ENCODE data around the gene MYLK.
"Not testable (repeated sequence)": the region's sequence is repeated elsewhere in the genome, so short reads cannot be mapped to it uniquely, and the experiment has no call there.

The MYLK gene

DNA sequence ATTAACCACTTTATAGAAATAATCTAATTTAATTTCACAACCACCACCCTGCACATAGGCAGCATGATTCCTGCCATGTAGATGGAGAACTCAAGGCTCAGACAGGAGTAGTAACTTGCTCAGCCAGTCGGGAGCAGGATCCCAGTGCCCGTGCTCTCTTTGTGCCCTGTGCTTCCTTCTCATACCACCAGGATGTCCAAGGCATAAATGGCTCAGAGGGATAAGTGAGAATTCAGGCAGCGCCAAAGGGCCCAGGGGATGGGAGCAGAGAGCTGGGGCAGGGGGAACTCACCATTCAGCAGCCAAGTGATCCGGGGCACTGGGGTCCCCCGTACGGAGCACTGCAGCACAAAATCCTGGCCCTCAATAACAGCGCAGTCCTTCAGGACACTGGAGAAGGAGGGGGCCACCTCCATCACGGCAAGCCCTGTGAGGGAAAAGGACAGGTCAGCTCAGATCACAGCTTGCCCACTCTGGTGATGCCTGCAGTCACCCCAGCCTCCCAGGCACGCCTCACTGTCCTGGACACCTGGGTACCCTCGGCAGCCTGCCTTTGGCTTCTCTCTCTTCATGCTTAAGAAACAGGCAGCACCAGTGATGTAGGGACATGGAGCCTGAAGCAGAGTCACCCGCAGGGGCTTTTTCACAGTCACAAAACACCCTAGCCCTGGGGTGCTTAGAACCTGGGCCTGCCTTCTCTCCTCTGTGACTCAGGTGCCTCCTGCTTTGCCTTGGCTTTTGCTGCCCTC is 158.3 kb downstream of the MYLK start:
- no peak overlapping the region for H3K4me3 ChIP-seq (ENCODE audit: low read length)
- no peaks in the 10 kb centered on the region for H3K9me3 ChIP-seq (ENCODE audit: control insufficient read depth, low read depth, low read length)
- no peak overlapping the region for H3K9ac ChIP-seq (ENCODE audit: low read length)
- no peak overlapping the region for H3K27ac ChIP-seq (ENCODE audit: low read length)
- H3K27me3 ChIP-seq (ENCODE audit: control insufficient read depth, insufficient read depth, low read length), result no peaks in the 10 kb centered on the region
- H3K4me1 ChIP-seq (ENCODE audit: control insufficient read depth, low read depth, low read length), result no peaks in the 10 kb centered on the region
- no peaks in the 10 kb centered on the region for H3K36me3 ChIP-seq (ENCODE audit: control insufficient read depth, low read depth, low read length)

DNA sequence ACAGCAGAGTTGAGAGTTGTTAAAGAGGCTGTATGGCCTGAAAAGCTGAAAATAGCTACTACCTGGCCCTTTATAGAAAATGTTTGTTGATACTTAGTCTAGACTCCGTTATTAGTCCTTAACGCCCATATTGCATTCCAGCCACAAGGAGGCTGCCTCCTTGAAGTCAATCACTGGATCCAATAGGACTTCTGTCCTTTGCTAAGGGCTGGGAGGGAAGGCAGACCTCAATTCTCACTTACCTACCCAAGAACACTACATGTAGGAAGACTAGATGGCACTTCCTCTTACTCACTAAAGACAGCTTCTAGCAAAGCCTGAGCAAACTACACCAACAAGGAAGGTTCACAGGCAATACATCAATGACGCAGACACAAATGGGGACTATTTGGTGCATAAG is 159.8 kb downstream of the MYLK start:
- H3K4me1 ChIP-seq (ENCODE audit: control insufficient read depth, low read depth, low read length), result no peaks in the 10 kb centered on the region
- no peak overlapping the region for H3K9ac ChIP-seq (ENCODE audit: low read length)
- H3K9me3 ChIP-seq (ENCODE audit: control insufficient read depth, low read depth, low read length), result no peaks in the 10 kb centered on the region
- H3K27ac ChIP-seq (ENCODE audit: low read length), result no peak overlapping the region
- H3K27me3 ChIP-seq (ENCODE audit: control insufficient read depth, insufficient read depth, low read length), result no peaks in the 10 kb centered on the region
- H3K4me3 ChIP-seq (ENCODE audit: low read length), result no peak overlapping the region
- H3K36me3 ChIP-seq (ENCODE audit: control insufficient read depth, low read depth, low read length), result no peaks in the 10 kb centered on the region

DNA sequence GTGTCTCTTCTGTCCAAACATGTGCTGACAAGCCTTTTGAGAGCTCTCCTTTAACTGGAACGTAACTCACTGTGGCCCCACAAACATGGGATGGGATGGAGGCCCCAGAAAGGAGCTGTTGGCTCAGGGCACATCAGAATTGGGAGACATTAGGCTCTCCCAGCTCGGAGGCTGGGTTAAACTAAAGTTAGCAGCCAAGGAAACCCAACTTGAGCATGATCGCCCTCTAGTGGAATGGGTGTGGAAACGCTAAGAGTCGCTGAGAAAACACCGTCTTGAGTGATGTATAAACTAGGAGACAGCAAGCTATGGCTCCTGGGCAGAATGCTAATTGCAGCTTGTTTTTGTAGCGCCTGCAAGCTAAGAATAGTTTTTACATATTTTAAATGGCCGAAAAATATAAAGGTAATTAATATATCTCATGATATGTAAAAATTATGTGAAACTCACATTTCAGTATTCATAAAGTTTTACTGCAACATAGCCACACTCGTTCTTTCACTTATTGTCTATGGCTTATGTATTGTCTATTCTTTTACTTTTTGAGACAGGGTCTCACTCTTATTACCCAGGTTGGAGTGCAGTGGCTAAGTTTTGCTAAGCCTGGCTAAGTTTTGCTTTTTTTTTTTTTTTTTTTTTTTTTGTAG is 160.5 kb downstream of the MYLK start:
- H3K36me3 ChIP-seq (ENCODE audit: control insufficient read depth, low read depth, low read length), result no peaks in the 10 kb centered on the region
- no peaks in the 10 kb centered on the region for H3K27me3 ChIP-seq (ENCODE audit: control insufficient read depth, insufficient read depth, low read length)
- no peaks in the 10 kb centered on the region for H3K4me1 ChIP-seq (ENCODE audit: control insufficient read depth, low read depth, low read length)
- H3K4me3 ChIP-seq (ENCODE audit: low read length), result no peak overlapping the region
- H3K27ac ChIP-seq (ENCODE audit: low read length), result no peak overlapping the region
- no peaks in the 10 kb centered on the region for H3K9me3 ChIP-seq (ENCODE audit: control insufficient read depth, low read depth, low read length)
- no peak overlapping the region for H3K9ac ChIP-seq (ENCODE audit: low read length)

DNA sequence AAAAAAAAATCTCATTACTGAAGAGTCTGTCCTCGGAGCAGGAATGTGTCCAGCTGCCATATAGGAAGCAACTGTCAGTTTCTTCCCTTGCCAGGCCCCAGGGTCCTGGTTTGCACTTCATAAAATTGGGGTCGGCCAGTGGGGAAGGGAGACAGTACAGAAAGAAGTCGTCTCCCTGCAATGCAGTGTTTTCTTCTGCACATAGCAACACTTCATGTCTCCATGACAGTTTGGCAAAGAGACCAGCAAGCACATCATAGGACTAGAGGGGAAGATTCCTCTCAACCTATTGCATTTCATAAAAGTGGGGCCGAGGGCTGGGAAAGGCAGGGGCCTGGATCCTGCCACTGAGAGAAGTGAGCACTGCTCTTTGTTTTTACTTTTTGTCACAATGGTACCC is 161.1 kb downstream of the MYLK start:
- Histone ChIP-seq H3K9ac (ENCODE audit: low read length) (no peak overlapping the region), H3K4me3 (ENCODE audit: low read length) (no peak overlapping the region), H3K27ac (ENCODE audit: low read length) (no peak overlapping the region), H3K9me3 (ENCODE audit: control insufficient read depth, low read depth, low read length) (no peaks in the 10 kb centered on the region), H3K4me1 (ENCODE audit: control insufficient read depth, low read depth, low read length) (no peaks in the 10 kb centered on the region), H3K27me3 (ENCODE audit: control insufficient read depth, insufficient read depth, low read length) (no peaks in the 10 kb centered on the region), H3K36me3 (ENCODE audit: control insufficient read depth, low read depth, low read length) (no peaks in the 10 kb centered on the region)

DNA sequence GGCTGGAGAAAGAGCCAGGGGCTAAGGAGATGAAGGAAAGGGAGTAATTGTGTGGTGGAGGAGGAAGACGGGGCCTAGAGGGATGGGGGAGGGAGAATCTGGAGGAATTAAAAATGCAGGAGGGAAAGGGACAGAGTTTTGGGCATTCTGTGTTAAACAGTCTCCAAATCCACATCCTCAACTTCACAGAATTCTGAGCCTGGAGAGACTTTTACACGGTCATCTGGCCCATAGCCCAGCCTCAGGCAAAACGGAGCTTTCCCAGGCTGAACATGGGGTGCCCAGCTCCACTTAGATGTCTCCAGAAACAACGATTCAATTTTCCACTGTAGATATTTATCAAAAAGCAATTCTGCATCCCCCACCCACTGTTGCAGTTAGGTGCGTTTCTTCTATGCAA is 161.7 kb downstream of the MYLK start:
- no peaks in the 10 kb centered on the region for H3K9me3 ChIP-seq (ENCODE audit: control insufficient read depth, low read depth, low read length)
- H3K27me3 ChIP-seq (ENCODE audit: control insufficient read depth, insufficient read depth, low read length), result no peaks in the 10 kb centered on the region
- H3K4me1 ChIP-seq (ENCODE audit: control insufficient read depth, low read depth, low read length), result no peaks in the 10 kb centered on the region
- H3K9ac ChIP-seq (ENCODE audit: low read length), result no peak overlapping the region
- H3K27ac ChIP-seq (ENCODE audit: low read length), result no peak overlapping the region
- no peaks in the 10 kb centered on the region for H3K36me3 ChIP-seq (ENCODE audit: control insufficient read depth, low read depth, low read length)
- no peak overlapping the region for H3K4me3 ChIP-seq (ENCODE audit: low read length)

DNA sequence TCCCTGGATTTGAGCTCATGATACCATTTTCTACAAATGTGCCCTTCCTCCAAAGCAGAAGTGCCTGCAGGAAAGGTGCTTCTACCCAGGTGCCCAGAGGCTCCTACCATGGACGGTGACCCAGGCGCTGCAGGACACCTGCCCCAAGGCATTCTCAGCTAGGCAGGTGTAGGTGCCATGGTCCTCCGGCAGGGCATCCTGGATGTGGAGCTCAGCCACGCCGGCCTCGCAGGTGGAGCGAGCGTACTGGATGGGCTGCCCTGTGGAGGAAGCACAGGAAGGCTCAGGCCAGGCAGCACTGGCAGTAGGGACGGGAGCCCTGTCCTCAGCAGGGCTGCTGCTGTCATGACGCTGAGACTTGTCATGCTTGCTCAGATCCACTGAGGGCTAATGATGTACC is 162.1 kb downstream of the MYLK start:
- H3K9ac ChIP-seq (ENCODE audit: low read length), result no peak overlapping the region
- H3K4me3 ChIP-seq (ENCODE audit: low read length), result no peak overlapping the region
- no peaks in the 10 kb centered on the region for H3K9me3 ChIP-seq (ENCODE audit: control insufficient read depth, low read depth, low read length)
- no peaks in the 10 kb centered on the region for H3K4me1 ChIP-seq (ENCODE audit: control insufficient read depth, low read depth, low read length)
- no peaks in the 10 kb centered on the region for H3K27me3 ChIP-seq (ENCODE audit: control insufficient read depth, insufficient read depth, low read length)
- no peak overlapping the region for H3K27ac ChIP-seq (ENCODE audit: low read length)
- H3K36me3 ChIP-seq (ENCODE audit: control insufficient read depth, low read depth, low read length), result no peaks in the 10 kb centered on the region

DNA sequence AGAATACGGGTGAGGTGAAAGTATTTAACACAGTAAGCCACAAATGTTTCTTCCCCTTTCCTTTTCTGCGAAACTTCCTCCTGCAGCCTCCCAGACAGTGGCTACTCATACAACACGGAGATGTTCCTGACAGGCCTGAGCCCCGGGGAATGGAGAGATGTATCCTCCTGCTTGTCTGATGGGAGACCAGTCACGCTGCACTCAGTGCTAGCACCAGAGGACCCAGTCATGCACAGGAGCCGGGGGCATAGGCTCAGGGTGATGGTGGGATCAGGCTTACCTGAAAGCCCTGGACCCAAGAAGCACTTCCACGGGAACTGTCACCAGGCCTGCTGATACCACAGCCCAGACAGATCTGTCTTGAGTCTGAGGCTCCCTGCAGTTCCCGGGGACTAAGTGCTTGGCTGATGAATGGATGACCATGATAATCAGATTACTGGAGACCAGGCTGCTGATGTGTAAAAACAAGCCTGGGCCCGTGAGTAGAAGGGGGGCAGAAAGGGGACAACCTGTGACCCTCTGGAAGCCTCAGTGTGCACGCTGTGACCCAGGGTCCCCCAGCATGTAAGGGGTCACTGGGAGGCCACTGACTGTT is 162.9 kb downstream of the MYLK start:
- H3K36me3 ChIP-seq (ENCODE audit: control insufficient read depth, low read depth, low read length); H3K9ac ChIP-seq (ENCODE audit: low read length); H3K4me3 ChIP-seq (ENCODE audit: low read length); H3K27me3 ChIP-seq (ENCODE audit: control insufficient read depth, insufficient read depth, low read length); H3K27ac ChIP-seq (ENCODE audit: low read length); H3K9me3 ChIP-seq (ENCODE audit: control insufficient read depth, low read depth, low read length); H3K4me1 ChIP-seq (ENCODE audit: control insufficient read depth, low read depth, low read length): not testable (repeated sequence)

DNA sequence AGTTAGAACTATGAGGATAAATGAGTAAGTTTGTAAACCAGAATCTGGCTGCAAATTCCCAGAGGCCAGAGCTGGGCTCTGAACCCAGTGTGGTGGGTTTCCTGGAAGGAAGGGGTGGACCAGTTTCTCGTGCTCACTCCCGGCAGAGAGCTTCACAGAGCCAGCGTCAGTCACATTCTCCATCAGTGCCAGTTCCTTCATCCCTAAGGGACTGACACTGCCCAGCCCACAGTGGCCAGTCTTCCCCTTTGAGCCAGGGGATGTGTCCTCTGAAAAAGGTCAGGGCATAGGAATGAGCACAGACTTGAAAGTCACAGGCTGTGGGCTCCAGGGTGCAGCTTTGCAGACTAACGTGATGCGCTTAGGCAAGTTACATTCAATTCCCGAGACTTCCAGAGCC is 163.5 kb downstream of the MYLK start:
- H3K4me1 ChIP-seq (ENCODE audit: control insufficient read depth, low read depth, low read length), result no peaks in the 10 kb centered on the region
- H3K9me3 ChIP-seq (ENCODE audit: control insufficient read depth, low read depth, low read length), result no peaks in the 10 kb centered on the region
- H3K27ac ChIP-seq (ENCODE audit: low read length), result no peak overlapping the region
- H3K36me3 ChIP-seq (ENCODE audit: control insufficient read depth, low read depth, low read length), result no peaks in the 10 kb centered on the region
- H3K4me3 ChIP-seq (ENCODE audit: low read length), result no peak overlapping the region
- no peak overlapping the region for H3K9ac ChIP-seq (ENCODE audit: low read length)
- H3K27me3 ChIP-seq (ENCODE audit: control insufficient read depth, insufficient read depth, low read length), result no peaks in the 10 kb centered on the region

DNA sequence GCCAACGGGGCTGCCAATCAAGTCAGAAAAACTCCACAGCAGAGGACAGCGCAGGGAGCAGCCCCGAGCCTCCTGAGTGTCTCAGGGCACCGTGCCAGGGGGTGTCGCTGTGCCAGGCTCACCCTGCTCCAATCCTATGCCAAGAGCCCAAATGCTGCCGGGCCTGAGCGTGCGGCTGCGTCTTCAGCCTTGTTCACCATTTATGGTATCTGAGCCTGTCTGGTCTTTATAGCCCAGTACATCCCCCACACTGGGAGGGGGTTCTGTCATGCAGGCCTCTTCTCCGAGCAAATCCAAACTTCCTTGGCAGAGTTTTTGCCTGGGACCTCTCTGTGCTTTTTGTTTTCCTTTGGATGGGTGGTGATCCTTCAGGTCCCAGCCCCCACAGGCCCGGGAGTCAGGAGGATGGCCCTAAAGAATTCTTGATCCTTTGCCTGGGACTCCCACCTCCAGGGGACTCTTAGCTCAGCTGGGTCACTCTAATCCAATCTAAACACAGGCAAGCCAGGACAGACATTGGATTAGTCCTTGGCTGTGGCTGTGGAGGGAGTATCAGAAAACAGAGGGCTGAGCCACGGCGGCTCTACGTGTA is 164.2 kb downstream of the MYLK start:
- Histone ChIP-seq H3K27ac (ENCODE audit: low read length) (no peak overlapping the region), H3K36me3 (ENCODE audit: control insufficient read depth, low read depth, low read length) (no peaks in the 10 kb centered on the region), H3K4me1 (ENCODE audit: control insufficient read depth, low read depth, low read length) (no peaks in the 10 kb centered on the region), H3K9ac (ENCODE audit: low read length) (no peak overlapping the region), H3K27me3 (ENCODE audit: control insufficient read depth, insufficient read depth, low read length) (no peaks in the 10 kb centered on the region), H3K9me3 (ENCODE audit: control insufficient read depth, low read depth, low read length) (no peaks in the 10 kb centered on the region), H3K4me3 (ENCODE audit: low read length) (no peak overlapping the region)

DNA sequence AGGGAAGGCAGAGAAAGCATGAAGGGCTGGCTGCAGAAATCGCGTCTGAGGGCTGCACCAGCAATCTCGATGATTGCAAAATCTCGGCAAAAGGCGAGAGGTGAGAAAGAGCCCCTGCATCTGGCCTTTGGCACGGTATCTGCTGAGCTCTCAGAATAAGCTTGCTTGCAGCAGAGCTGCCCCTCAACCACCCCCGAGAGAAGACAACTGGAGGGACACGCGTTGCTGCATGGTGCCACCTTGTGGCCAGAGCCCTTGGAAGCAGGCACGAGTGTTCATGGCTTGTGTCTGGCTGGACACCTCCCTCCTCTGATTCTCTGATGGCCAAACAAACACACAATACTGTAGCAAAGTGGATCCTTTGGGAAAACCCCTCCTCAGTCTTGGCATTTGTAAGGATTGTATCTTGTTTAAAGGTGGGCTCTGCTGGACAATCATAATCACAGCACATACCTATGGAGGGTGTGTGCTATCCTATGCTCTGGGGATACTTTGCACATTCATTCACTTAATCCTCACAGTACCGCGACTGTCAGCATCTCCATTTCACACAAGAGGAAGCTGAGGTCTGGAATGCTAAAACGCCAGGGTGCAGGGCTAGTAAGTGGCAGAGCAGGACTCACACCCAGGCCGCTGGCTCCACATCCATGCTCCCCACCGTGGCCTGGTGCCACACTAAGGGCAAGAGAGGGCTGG is 164.9 kb downstream of the MYLK start:
- not testable (repeated sequence) for H3K4me3 ChIP-seq (ENCODE audit: low read length); H3K36me3 ChIP-seq (ENCODE audit: control insufficient read depth, low read depth, low read length); H3K9me3 ChIP-seq (ENCODE audit: control insufficient read depth, low read depth, low read length); H3K27me3 ChIP-seq (ENCODE audit: control insufficient read depth, insufficient read depth, low read length); H3K4me1 ChIP-seq (ENCODE audit: control insufficient read depth, low read depth, low read length); H3K9ac ChIP-seq (ENCODE audit: low read length); H3K27ac ChIP-seq (ENCODE audit: low read length)

DNA sequence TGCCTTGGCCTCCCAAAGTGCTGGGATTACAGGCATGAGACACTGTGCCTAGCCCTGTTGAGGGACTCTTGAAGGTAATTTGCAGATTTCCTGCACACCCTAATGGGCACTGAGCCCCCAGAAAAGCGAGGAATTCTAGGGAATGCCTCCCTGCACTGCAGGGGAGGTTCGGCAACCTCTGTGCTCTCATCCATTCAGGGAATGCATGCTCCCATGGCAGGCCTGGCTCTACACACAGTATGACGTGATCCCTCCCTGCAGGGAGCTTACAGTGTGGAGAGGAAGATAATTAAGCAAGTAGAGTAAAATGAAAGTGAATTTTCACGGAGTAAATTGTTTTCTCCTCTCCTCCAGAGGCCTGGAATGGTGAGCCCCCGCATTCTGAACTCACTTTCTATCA is 166.0 kb downstream of the MYLK start:
- Histone ChIP-seq H3K27me3 (ENCODE audit: control insufficient read depth, insufficient read depth, low read length) (no peaks in the 10 kb centered on the region), H3K9ac (ENCODE audit: low read length) (no peak overlapping the region)

More for the DNA sequence above, 166.0 kb downstream of the MYLK start:
- Histone ChIP-seq H3K4me3 (ENCODE audit: low read length) (no peak overlapping the region), H3K36me3 (ENCODE audit: control insufficient read depth, low read depth, low read length) (no peaks in the 10 kb centered on the region), H3K27ac (ENCODE audit: low read length) (no peak overlapping the region), H3K4me1 (ENCODE audit: control insufficient read depth, low read depth, low read length) (no peaks in the 10 kb centered on the region), H3K9me3 (ENCODE audit: control insufficient read depth, low read depth, low read length) (no peaks in the 10 kb centered on the region)
